Tibial artery (tissue), 4 donors: ENCODE data around the gene ULK4.

ENCODE experiments used
- DNase-seq, 2 donors: peaks; one replicate each; pipeline ENCODE4 v3.0.0-alpha.2; 2019
- H3K27ac ChIP-seq, 2 donors: fragments of 200-600 bp; sonication (generic) in 1 of 2; 1 replicate in 1 of 2; 2 replicates in 1 of 2; pipeline ENCODE4 v1.5.1; 2018 to 2019; ENCODE audit warnings: mild to moderate bottlenecking in 1 of 2
- H3K27me3 ChIP-seq, 2 donors: fragments of 200-600 bp; sonication (generic) in 1 of 2; one replicate each; pipeline versions ENCODE4 v1.5.1 to v1.6.0; 2016 to 2019
- H3K36me3 ChIP-seq, 3 donors: fragments of 200-600 bp; sonication (generic) in 2 of 3; one replicate each; pipeline ENCODE4 v1.5.1; 2016 to 2019; ENCODE audit warnings: mild to moderate bottlenecking in 2 of 3
- H3K4me1 ChIP-seq, 4 donors: fragments of 200-600 bp; sonication (generic) in 2 of 4; 1 replicate in 3 of 4; 2 replicates in 1 of 4; pipeline ENCODE4 v1.5.1; 2016 to 2019
- H3K4me3 ChIP-seq, 2 donors: fragments of 200-600 bp; sonication (generic) in 1 of 2; 1 replicate in 1 of 2; 2 replicates in 1 of 2; pipeline ENCODE4 v1.5.1; 2018 to 2019; ENCODE audit warnings: mild to moderate bottlenecking in 2 of 2
- H3K9me3 ChIP-seq, 3 donors: fragments of 200-600 bp; sonication (generic) in 1 of 3; one replicate each; pipeline ENCODE4 v1.5.1; 2016 to 2019
- CTCF ChIP-seq, 2 experiments: fragments of 200-600 bp in 1 of 2; fragments of 450-650 bp in 1 of 2; IDR thresholded peaks; one replicate each; pipeline ENCODE4 v1.5.1; 2017 to 2019; ENCODE audit warnings: antibody characterized with exemption in 2 of 2, mild to moderate bottlenecking in 1 of 2, moderate library complexity in 1 of 2
- intact Hi-C: fragments of 100-400 bp; cut with DNase I; formaldehyde crosslinking; loops from one replicate; pipeline ENCODE4 v1.15.0; 2023; ENCODE audit warnings: low total_unique reads

The ULK4 gene

GRCh38 chr3:41441139-41441538, 520.8 kb downstream of the ULK4 start:
- no peak overlapping the region for H3K4me3 ChIP-seq
- TF ChIP-seq CTCF (IDR thresholded peaks at IDR 0.05): no peak
- intact Hi-C loops: no loop called here

GRCh38 chr3:41436983-41437382, 524.9 kb downstream of the ULK4 start:
- no peak for DNase-seq

More at GRCh38 chr3:41441139-41441538, 520.8 kb downstream of the ULK4 start:
- no peaks in the 10 kb centered on the region for H3K27me3 ChIP-seq
- H3K9me3 ChIP-seq: peaks cover 0 to 10% (median 0%) of the 10 kb centered on the region in 3 donors
- no peak overlapping the region for H3K27ac ChIP-seq
- no peaks in the 10 kb centered on the region for H3K36me3 ChIP-seq
- no peaks in the 10 kb centered on the region for H3K4me1 ChIP-seq
- DNase-seq: no peak

GRCh38 chr3:41434781-41435180, 527.1 kb downstream of the ULK4 start:
- DNase-seq: no peak
- TF ChIP-seq CTCF (IDR thresholded peaks at IDR 0.05): no peak
- intact Hi-C loops: no loop called here

More at GRCh38 chr3:41436983-41437382, 524.9 kb downstream of the ULK4 start:
- intact Hi-C loops: no loop called here
- TF ChIP-seq CTCF (IDR thresholded peaks at IDR 0.05): no peak
- no peak overlapping the region for H3K4me3 ChIP-seq
- no peaks in the 10 kb centered on the region for H3K27me3 ChIP-seq
- peaks cover 0 to 10% (median 0%) of the 10 kb centered on the region in 3 donors for H3K9me3 ChIP-seq
- H3K27ac ChIP-seq: no peak overlapping the region
- H3K4me1 ChIP-seq: no peaks in the 10 kb centered on the region
- H3K36me3 ChIP-seq: no peaks in the 10 kb centered on the region

GRCh38 chr3:41431386-41431785, 530.5 kb downstream of the ULK4 start:
- H3K4me1 ChIP-seq: no peaks in the 10 kb centered on the region
- intact Hi-C loops: no loop called here
- TF ChIP-seq CTCF (IDR thresholded peaks at IDR 0.05): no peak

More at GRCh38 chr3:41434781-41435180, 527.1 kb downstream of the ULK4 start:
- no peaks in the 10 kb centered on the region for H3K36me3 ChIP-seq
- H3K9me3 ChIP-seq: no peaks in the 10 kb centered on the region
- no peak overlapping the region for H3K4me3 ChIP-seq
- H3K27ac ChIP-seq: no peak overlapping the region
- H3K4me1 ChIP-seq: no peaks in the 10 kb centered on the region
- H3K27me3 ChIP-seq: no peaks in the 10 kb centered on the region

GRCh38 chr3:41430886-41431285, 531.0 kb downstream of the ULK4 start:
- no peaks in the 10 kb centered on the region for H3K36me3 ChIP-seq
- H3K27me3 ChIP-seq: no peaks in the 10 kb centered on the region
- DNase-seq: no peak
- TF ChIP-seq CTCF (IDR thresholded peaks at IDR 0.05): no peak
- H3K27ac ChIP-seq: no peak overlapping the region
- H3K4me1 ChIP-seq: no peaks in the 10 kb centered on the region
- intact Hi-C loops: no loop called here
- no peak overlapping the region for H3K4me3 ChIP-seq
- peaks cover 0 to 9% (median 0%) of the 10 kb centered on the region in 3 donors for H3K9me3 ChIP-seq

More at GRCh38 chr3:41431386-41431785, 530.5 kb downstream of the ULK4 start:
- H3K27ac ChIP-seq: no peak overlapping the region
- H3K36me3 ChIP-seq: no peaks in the 10 kb centered on the region
- no peaks in the 10 kb centered on the region for H3K27me3 ChIP-seq
- no peak for DNase-seq
- H3K9me3 ChIP-seq: peaks cover 0 to 9% (median 0%) of the 10 kb centered on the region in 3 donors
- no peak overlapping the region for H3K4me3 ChIP-seq

- Histone ChIP-seq H3K27ac (no peak overlapping the region), H3K9me3 (peaks cover 0 to 9% (median 0%) of the 10 kb centered on the region in 3 donors), H3K4me3 (no peak overlapping the region), H3K4me1 (no peaks in the 10 kb centered on the region), H3K27me3 (no peaks in the 10 kb centered on the region), H3K36me3 (no peaks in the 10 kb centered on the region)
- no peak for DNase-seq
- no peak for TF ChIP-seq CTCF (IDR thresholded peaks at IDR 0.05)
- intact Hi-C loops: no loop called here
These were observed 531.5 kb downstream of the ULK4 start for GRCh38 chr3:41430391-41430790.
